Central memory CD8-positive, alpha-beta T cell (primary cell): ENCODE measurements around the gene DYNC2I2.
A peak's percentile ranks its signal among the peaks of the same experiment; 100 is the strongest.
"Not testable (repeated sequence)": the region's sequence is repeated elsewhere in the genome, so short reads cannot be mapped to it uniquely, and the experiment has no call there.

Experiments
- ATAC-seq: fragments of 150-1000 bp; cut with Tn5 transposase; replicated peaks from 2 replicates; pipeline ENCODE4 v1.10.0; 2022; ENCODE audit warnings: mild to moderate bottlenecking, moderate FRiP score, moderate number of reproducible peaks; ENCODE audit not compliant: poor library complexity, severe bottlenecking; ENCODE audit errors: extremely low read depth
- DNase-seq, 2 donors: peaks; one replicate each; pipeline ENCODE4 v3.0.0; 2021; ENCODE audit warnings: low spot score in 2 of 2
- H3K27ac Mint-ChIP-seq: one replicate; pipeline ENCODE4 v1.8.0; 2022; ENCODE audit warnings: low read depth, mild to moderate bottlenecking, moderate library complexity, mixed read lengths
- H3K27me3 Mint-ChIP-seq: one replicate; pipeline ENCODE4 v1.8.0; 2022; ENCODE audit warnings: mixed read lengths
- H3K36me3 Mint-ChIP-seq: one replicate; pipeline ENCODE4 v1.8.0; 2022; ENCODE audit warnings: mild to moderate bottlenecking, moderate library complexity, mixed read lengths; ENCODE audit not compliant: insufficient read depth
- H3K4me1 Mint-ChIP-seq: one replicate; pipeline ENCODE4 v1.8.0; 2022; ENCODE audit warnings: mixed read lengths
- H3K4me3 Mint-ChIP-seq: one replicate; pipeline ENCODE4 v1.8.0; 2022; ENCODE audit warnings: mild to moderate bottlenecking, moderate library complexity, mixed read lengths
- H3K9me3 Mint-ChIP-seq: one replicate; pipeline ENCODE4 v1.8.0; 2022; ENCODE audit warnings: mixed read lengths

The DYNC2I2 gene

GRCh38 chr9:128677794-128678193 is 21.1 kb upstream of the DYNC2I2 start:
- H3K36me3 Mint-ChIP-seq = peaks cover 4% of the 10 kb centered on the region
- no peak overlapping the region for H3K4me3 Mint-ChIP-seq
- H3K27me3 Mint-ChIP-seq = no peaks in the 10 kb centered on the region
- ATAC-seq = no peak
- no peaks in the 10 kb centered on the region for H3K4me1 Mint-ChIP-seq
- H3K9me3 Mint-ChIP-seq = no peaks in the 10 kb centered on the region
- DNase-seq = no peak
- H3K27ac Mint-ChIP-seq = no peak overlapping the region

- Mint-ChIP-seq H3K27ac (peak overlapping the region; percentile 46), H3K27me3 (no peaks in the 10 kb centered on the region), H3K4me3 (no peak overlapping the region), H3K9me3 (no peaks in the 10 kb centered on the region), H3K4me1 (no peaks in the 10 kb centered on the region), H3K36me3 (peaks cover 4% of the 10 kb centered on the region)
- DNase-seq (no peak), ATAC-seq (no peak)
Measured at GRCh38 chr9:128675382-128675781, 18.7 kb upstream of the DYNC2I2 start.

- Mint-ChIP-seq H3K9me3 (no peaks in the 10 kb centered on the region), H3K36me3 (no peaks in the 10 kb centered on the region), H3K4me1 (no peaks in the 10 kb centered on the region), H3K4me3 (no peak overlapping the region), H3K27me3 (no peaks in the 10 kb centered on the region), H3K27ac (no peak overlapping the region)
- no peak for ATAC-seq
- DNase-seq = no peak
Measured at GRCh38 chr9:128669786-128670185, 13.1 kb upstream of the DYNC2I2 start.

GRCh38 chr9:128666481-128666941 is 9.9 kb upstream of the DYNC2I2 start:
- not testable (repeated sequence) for H3K27me3 Mint-ChIP-seq, H3K4me1 Mint-ChIP-seq, H3K36me3 Mint-ChIP-seq, H3K9me3 Mint-ChIP-seq, DNase-seq, H3K27ac Mint-ChIP-seq, H3K4me3 Mint-ChIP-seq, ATAC-seq

- Mint-ChIP-seq H3K27me3 (no peaks in the 10 kb centered on the region), H3K9me3 (no peaks in the 10 kb centered on the region), H3K4me1 (no peaks in the 10 kb centered on the region), H3K4me3 (no peak overlapping the region), H3K36me3 (peaks cover 5% of the 10 kb centered on the region), H3K27ac (no peak overlapping the region)
- ATAC-seq (no peak), DNase-seq (no peak)
Measured at GRCh38 chr9:128657796-128658195, 1.1 kb upstream of the DYNC2I2 start.

- DNase-seq (no peak), ATAC-seq (no peak)
- no peaks in the 10 kb centered on the region for H3K9me3 Mint-ChIP-seq
- H3K36me3 Mint-ChIP-seq = peaks cover 5% of the 10 kb centered on the region
- H3K4me1 Mint-ChIP-seq = no peaks in the 10 kb centered on the region
- H3K4me3 Mint-ChIP-seq = peak overlapping the region; percentile 87
- H3K27ac Mint-ChIP-seq = peak overlapping the region; percentile 96
- no peaks in the 10 kb centered on the region for H3K27me3 Mint-ChIP-seq
Measured at GRCh38 chr9:128657344-128657704, 677 bp upstream of the DYNC2I2 start.

- DNase-seq = no peak
- Mint-ChIP-seq H3K4me1 (no peaks in the 10 kb centered on the region), H3K27me3 (no peaks in the 10 kb centered on the region), H3K27ac (no peak overlapping the region), H3K4me3 (peak overlapping the region; percentile 87), H3K9me3 (no peaks in the 10 kb centered on the region), H3K36me3 (peaks cover 5% of the 10 kb centered on the region)
- no peak for ATAC-seq
Measured at GRCh38 chr9:128654481-128654880, 2.2 kb downstream of the DYNC2I2 start.

GRCh38 chr9:128653908-128654307 is 2.7 kb downstream of the DYNC2I2 start:
- Mint-ChIP-seq H3K36me3 (peaks cover 5% of the 10 kb centered on the region), H3K9me3 (no peaks in the 10 kb centered on the region), H3K4me1 (no peaks in the 10 kb centered on the region), H3K4me3 (no peak overlapping the region), H3K27me3 (no peaks in the 10 kb centered on the region), H3K27ac (no peak overlapping the region)
- ATAC-seq = no peak
- DNase-seq = no peak

- H3K4me1 Mint-ChIP-seq = no peaks in the 10 kb centered on the region
- H3K27me3 Mint-ChIP-seq = no peaks in the 10 kb centered on the region
- ATAC-seq (no peak), DNase-seq (no peak)
- no peak overlapping the region for H3K27ac Mint-ChIP-seq
- H3K4me3 Mint-ChIP-seq = no peak overlapping the region
- no peaks in the 10 kb centered on the region for H3K9me3 Mint-ChIP-seq
- H3K36me3 Mint-ChIP-seq = peaks cover 4% of the 10 kb centered on the region
Measured at GRCh38 chr9:128651798-128652197, 4.8 kb downstream of the DYNC2I2 start.

GRCh38 chr9:128648206-128648605 is 8.4 kb downstream of the DYNC2I2 start:
- H3K36me3 Mint-ChIP-seq, H3K4me3 Mint-ChIP-seq, H3K4me1 Mint-ChIP-seq, H3K27me3 Mint-ChIP-seq, H3K9me3 Mint-ChIP-seq, H3K27ac Mint-ChIP-seq: not testable (repeated sequence)
- ATAC-seq (peak; percentile 78), DNase-seq (peak; percentile 44 to 54)

- Mint-ChIP-seq H3K27ac (no peak overlapping the region), H3K4me3 (no peak overlapping the region), H3K4me1 (no peaks in the 10 kb centered on the region), H3K27me3 (no peaks in the 10 kb centered on the region), H3K36me3 (peaks cover 1% of the 10 kb centered on the region), H3K9me3 (no peaks in the 10 kb centered on the region)
- no peak for DNase-seq
- no peak for ATAC-seq
Measured at GRCh38 chr9:128643519-128644300, 12.9 kb downstream of the DYNC2I2 start.

GRCh38 chr9:128642675-128643245 is 13.9 kb downstream of the DYNC2I2 start:
- H3K27ac Mint-ChIP-seq = no peak overlapping the region
- no peak overlapping the region for H3K4me3 Mint-ChIP-seq
- peaks cover 1% of the 10 kb centered on the region for H3K36me3 Mint-ChIP-seq
- H3K9me3 Mint-ChIP-seq = no peaks in the 10 kb centered on the region
- no peaks in the 10 kb centered on the region for H3K4me1 Mint-ChIP-seq
- ATAC-seq (no peak), DNase-seq (no peak)
- H3K27me3 Mint-ChIP-seq = no peaks in the 10 kb centered on the region

- DNase-seq (no peak), ATAC-seq (no peak)
- Mint-ChIP-seq H3K4me1 (no peaks in the 10 kb centered on the region), H3K27me3 (no peaks in the 10 kb centered on the region), H3K36me3 (peaks cover 1% of the 10 kb centered on the region), H3K27ac (no peak overlapping the region), H3K9me3 (no peaks in the 10 kb centered on the region), H3K4me3 (no peak overlapping the region)
Measured at GRCh38 chr9:128640603-128641002, 16.0 kb downstream of the DYNC2I2 start.
